ENCODE data around the gene NCAN. TPM values are rescaled to one million over a fixed set of nuclear protein-coding genes. Genes with fewer than 3 reads are reported as not detected.

NCAN gene
- total RNA-seq, 1 experiment from 2014 or later: 0.15 TPM

DNA sequence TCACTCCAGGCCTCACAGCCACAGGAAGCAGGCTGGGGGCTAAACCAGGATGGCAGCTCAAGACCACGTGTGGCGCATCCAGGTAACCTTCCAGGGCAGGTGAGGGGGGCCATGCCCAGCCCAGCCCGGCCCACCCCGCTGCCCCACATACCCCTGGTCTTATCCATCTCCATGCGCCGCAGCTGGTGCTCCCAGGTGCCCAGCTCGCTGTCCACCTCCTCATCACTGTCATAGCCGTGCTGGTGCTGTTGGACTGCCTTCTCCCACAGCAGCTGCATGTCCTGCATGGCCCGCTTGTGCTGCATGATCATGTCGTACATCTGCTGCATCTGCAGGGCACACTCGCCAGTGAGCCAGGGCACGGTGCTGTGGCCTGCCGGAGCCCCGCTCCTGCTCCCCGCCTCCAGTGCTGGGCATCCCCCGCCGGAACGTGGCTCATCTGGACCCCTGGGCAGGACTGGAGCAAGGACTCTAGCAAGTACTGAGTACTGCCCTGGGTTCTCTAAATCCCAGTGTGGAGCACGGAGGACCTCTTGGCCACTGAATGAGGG lies 67.4 kb downstream of the NCAN start:
- ChIA-PET CTCF (interaction anchor here (0.6 kb wide), 1 partner anchor 1026 kb away, joined by 4 read pairs; no protein-coding TSS in a partner anchor), POLR2A (no interaction called here)
- Histone ChIP-seq H3K4me1 (ENCODE audit: control insufficient read depth, insufficient read depth, low read length) (no peaks in the 10 kb centered on the region), H3K27me3 (ENCODE audit: control insufficient read depth, insufficient read depth, low read length) (no peaks in the 10 kb centered on the region), H3K27ac (ENCODE audit: low read length) (no peak overlapping the region), H3K36me3 (ENCODE audit: control insufficient read depth, insufficient read depth, low read length) (no peaks in the 10 kb centered on the region), H3K9me3 (ENCODE audit: control insufficient read depth, insufficient read depth, low read depth, low read length) (no peaks in the 10 kb centered on the region), H3K4me3 (ENCODE audit: low read depth in 2 of 2, low read length in 2 of 2) (no peak overlapping the region)
- ATAC-seq (no peak), DNase-seq (ENCODE audit: low read depth, low spot score) (no peak)
- no TSS peak for BruUV-seq (replicated peaks)
- TF ChIP-seq CTCF (IDR thresholded peaks at IDR 0.05): no peak
- TF ChIP-seq TCF7L2 (IDR thresholded peaks at IDR 0.05; ENCODE audit: low read depth, low read length): no peak
- no peak for TF ChIP-seq REST (IDR thresholded peaks at IDR 0.05; ENCODE audit: insufficient read depth in 1 of 2, low read depth in 2 of 2, low read length in 1 of 2)
- no peak for TF ChIP-seq SIN3A (IDR thresholded peaks at IDR 0.05; ENCODE audit: borderline replicate concordance, insufficient read depth, low read depth, low read length)
- TF ChIP-seq POLR2AphosphoS5 (IDR thresholded peaks at IDR 0.05; ENCODE audit: low read depth, low read length): no peak
- in situ Hi-C loops (cut with HindIII; ENCODE audit: low pct_unique_long_range_greater_than_20kb, low sequenced_read_pairs) (no loop called here), intact Hi-C loops (cut with micrococcal nuclease; ENCODE audit: unreplicated experiment) (no loop called here)

- in situ Hi-C loops (cut with HindIII; ENCODE audit: low pct_unique_long_range_greater_than_20kb, low sequenced_read_pairs): no loop called here
- no peak for ATAC-seq
Measured at GRCh38 chr19:19279853-19280252, 68.1 kb downstream of the NCAN start.

More at GRCh38 chr19:19279853-19280252, 68.1 kb downstream of the NCAN start:
- Histone ChIP-seq H3K4me1 (ENCODE audit: control insufficient read depth, insufficient read depth, low read length) (no peaks in the 10 kb centered on the region), H3K36me3 (ENCODE audit: control insufficient read depth, insufficient read depth, low read length) (no peaks in the 10 kb centered on the region), H3K9me3 (ENCODE audit: control insufficient read depth, insufficient read depth, low read depth, low read length) (no peaks in the 10 kb centered on the region), H3K27me3 (ENCODE audit: control insufficient read depth, insufficient read depth, low read length) (no peaks in the 10 kb centered on the region), H3K27ac (ENCODE audit: low read length) (no peak overlapping the region), H3K4me3 (ENCODE audit: low read depth in 2 of 2, low read length in 2 of 2) (no peak overlapping the region)
- POLR2A ChIA-PET: no interaction called here
- no TSS peak for BruUV-seq (replicated peaks)
- intact Hi-C loops (cut with micrococcal nuclease; ENCODE audit: unreplicated experiment): no loop called here
- CTCF ChIA-PET: no interaction called here
- TF ChIP-seq POLR2AphosphoS5 (IDR thresholded peaks at IDR 0.05; ENCODE audit: low read depth, low read length) (no peak), TCF7L2 (IDR thresholded peaks at IDR 0.05; ENCODE audit: low read depth, low read length) (no peak), SIN3A (IDR thresholded peaks at IDR 0.05; ENCODE audit: borderline replicate concordance, insufficient read depth, low read depth, low read length) (no peak), REST (IDR thresholded peaks at IDR 0.05; ENCODE audit: insufficient read depth in 1 of 2, low read depth in 2 of 2, low read length in 1 of 2) (no peak), CTCF (IDR thresholded peaks at IDR 0.05) (no peak)
- no peak for DNase-seq (ENCODE audit: low read depth, low spot score)
